ENCODE measurements around the gene BUD31. TPM values are rescaled to one million over a fixed set of nuclear protein-coding genes. Genes with fewer than 3 reads are reported as not detected.

Gene BUD31
- total RNA-seq, 2 experiments from 2014 or later = 147 to 153 TPM

- intact Hi-C loops (cut with DNase I, micrococcal nuclease) = no loop called here
- peaks cover 16% of the 10 kb centered on the region for H3K4me1 Mint-ChIP-seq (ENCODE audit: low read depth)
- H3K9me3 Mint-ChIP-seq = no peaks in the 10 kb centered on the region
- Histone ChIP-seq H3K36me3 (ENCODE audit: insufficient read depth, low read length) (peaks cover 24% of the 10 kb centered on the region), H3K4me3 (ENCODE audit: low read length) (no peak overlapping the region), H3K27me3 (ENCODE audit: control insufficient read depth in 1 of 2, insufficient read depth in 2 of 2, low read length in 2 of 2) (no peaks in the 10 kb centered on the region), H3K4me1 (ENCODE audit: insufficient read depth, low read length) (peaks cover 28% of the 10 kb centered on the region), H3K9me3 (ENCODE audit: control insufficient read depth in 1 of 2, insufficient read depth in 1 of 2, low read length in 2 of 2) (no peaks in the 10 kb centered on the region), H3K27ac (ENCODE audit: low read depth in 1 of 2, low read length in 2 of 2) (no peak overlapping the region)
- H3K4me3 Mint-ChIP-seq = peak overlapping the region; percentile 89
- ATAC-seq (ENCODE audit: poor library complexity) (no peak), DNase-seq (no peak)
- peaks cover 13% of the 10 kb centered on the region for H3K36me3 Mint-ChIP-seq (ENCODE audit: low read depth)
- peak overlapping the region; percentile 81 for H3K27ac Mint-ChIP-seq
- no peak for TF ChIP-seq CTCF (IDR thresholded peaks at IDR 0.05)
- CTCF ChIA-PET = no interaction called here
- POLR2A ChIA-PET = interaction anchor here (0.5 to 0.9 kb wide), 3 partner anchors 21 to 36 kb away, joined by 3 to 4 read pairs (median 3); partner anchors contain the start of gene BUD31
- H3K27me3 Mint-ChIP-seq = no peaks in the 10 kb centered on the region
Observed at GRCh38 chr7:99372275-99373090, 36.3 kb upstream of the BUD31 start.

GRCh38 chr7:99373091-99374066, 35.4 kb upstream of the BUD31 start:
- peaks cover 21% of the 10 kb centered on the region for H3K4me1 Mint-ChIP-seq (ENCODE audit: low read depth)
- peaks cover 22% of the 10 kb centered on the region for H3K36me3 Mint-ChIP-seq (ENCODE audit: low read depth)
- peak overlapping the region; percentile 81 for H3K27ac Mint-ChIP-seq
- CTCF ChIA-PET = interaction anchor here (2.2 kb wide), 1 partner anchor 34 kb away, joined by 7 read pairs; the partner anchor contains the start of genes BUD31 and PDAP1
- Histone ChIP-seq H3K4me3 (ENCODE audit: low read length) (peak overlapping the region; percentile 74), H3K9me3 (ENCODE audit: control insufficient read depth in 1 of 2, insufficient read depth in 1 of 2, low read length in 2 of 2) (no peaks in the 10 kb centered on the region), H3K36me3 (ENCODE audit: insufficient read depth, low read length) (peaks cover 31% of the 10 kb centered on the region), H3K4me1 (ENCODE audit: insufficient read depth, low read length) (peaks cover 37% of the 10 kb centered on the region), H3K27me3 (ENCODE audit: control insufficient read depth in 1 of 2, insufficient read depth in 2 of 2, low read length in 2 of 2) (no peaks in the 10 kb centered on the region), H3K27ac (ENCODE audit: low read depth in 1 of 2, low read length in 2 of 2) (peak overlapping the region in 1 of 2 donors; percentile 94)
- no peak for DNase-seq
- no peaks in the 10 kb centered on the region for H3K27me3 Mint-ChIP-seq
- H3K9me3 Mint-ChIP-seq = no peaks in the 10 kb centered on the region
- peak overlapping the region; percentile 89 for H3K4me3 Mint-ChIP-seq
- POLR2A ChIA-PET = interaction anchor here (0.6 to 4.8 kb wide), 4 partner anchors 19 to 36 kb away, joined by 4 to 37 read pairs (median 14); partner anchors contain the start of genes BUD31 and PDAP1
- ATAC-seq (ENCODE audit: poor library complexity) = no peak
- TF ChIP-seq CTCF (IDR thresholded peaks at IDR 0.05) = no peak
- intact Hi-C loops (cut with DNase I, micrococcal nuclease) = loop anchor here in 1 of 2 experiments (1.0 to 2.0 kb wide), 2 partner anchors 19 to 35 kb away; partner anchors contain the start of genes BUD31 and PDAP1

Measured in CD4-positive, alpha-beta T cell (primary cell).